ENCODE results near the gene PTGR2.

DNA sequence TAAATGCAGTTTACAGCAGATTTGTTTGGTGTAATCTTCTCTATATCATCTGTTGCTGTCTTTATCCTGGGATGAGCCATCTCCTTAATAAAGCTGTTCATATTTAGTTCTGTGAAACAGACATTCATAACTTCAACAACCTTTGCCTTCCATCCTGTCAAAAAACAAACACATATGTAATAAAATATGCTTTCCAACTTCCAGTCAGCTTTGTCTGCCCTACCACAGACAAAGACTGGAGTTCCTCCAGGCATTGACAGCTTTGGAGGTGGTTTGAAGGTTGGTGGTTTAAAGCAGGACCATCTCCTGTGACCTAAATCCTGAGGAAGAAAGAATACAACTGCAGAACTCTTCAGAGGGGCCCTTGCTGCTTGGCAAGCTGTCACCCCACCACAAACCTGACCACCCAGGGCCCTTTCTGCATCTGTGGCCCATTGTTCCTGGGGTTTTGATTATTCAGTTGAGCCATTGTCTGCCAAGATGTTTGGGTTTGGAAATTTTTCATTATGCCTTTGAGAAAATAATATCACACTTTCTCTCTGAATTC is 28.2 kb upstream of the PTGR2 start:
- TF ChIP-seq CTCF (IDR thresholded peaks at IDR 0.05), result no peak
- TF ChIP-seq POLR2A (IDR thresholded peaks at IDR 0.05), result no peak

Measured in uterus (tissue), 2 donors.